Caco-2 (cell line): ENCODE measurements around the gene RPS14. TPM values are rescaled to one million over a fixed set of nuclear protein-coding genes. Genes with fewer than 3 reads are reported as not detected.

Experiments used
- BruUV-seq: library from RNA; stranded (reverse); fragments of 400-500 nt; replicated peaks from 2 replicates; lab custom pipeline; 2021; lab: Mats Ljungman, UMichigan
- CTCF ChIA-PET: fragments of 300-600 bp; sonication (Branson Sonifier 250); formaldehyde crosslinking; loops from one replicate; lab custom pipeline; 2022; ENCODE audit warnings: antibody characterized with exemption; lab: Charles Lee
- POLR2A ChIA-PET: fragments of 300-600 bp; sonication (Branson Sonifier 250); formaldehyde crosslinking; loops from one replicate; lab custom pipeline; 2022; ENCODE audit warnings: antibody characterized with exemption; lab: Charles Lee
- DNase-seq, 2 experiments: peaks; one replicate each; pipeline versions ENCODE4 v3.0.0 to v3.0.0-alpha.2; 2020 to 2022
- H3K27me3 ChIP-seq: replicated peaks from 2 replicates; pipeline ENCODE4 v1.6.0; 2011; ENCODE audit warnings: low read length; ENCODE audit not compliant: control insufficient read depth, insufficient read depth
- H3K36me3 ChIP-seq: 2 replicates; pipeline ENCODE4 v1.5.1; 2011; ENCODE audit warnings: low read length; ENCODE audit not compliant: control insufficient read depth, insufficient read depth
- H3K4me1 ChIP-seq: fragments of 250-450 bp; sonication (Bioruptor Pico); 2 replicates; pipeline ENCODE4 v1.5.1; 2020; ENCODE audit warnings: mild to moderate bottlenecking
- H3K4me3 ChIP-seq: 2 replicates; pipeline ENCODE4 v1.5.1; 2011; ENCODE audit warnings: low read depth, mild to moderate bottlenecking, control low read depth, low read length
- H3K9me3 ChIP-seq: fragments of 250-450 bp; sonication (Bioruptor Pico); 2 replicates; pipeline ENCODE4 v1.5.1; 2020; ENCODE audit warnings: mild to moderate bottlenecking, moderate library complexity
- H3K27ac Mint-ChIP-seq: one replicate; pipeline ENCODE4 v1.8.0; 2022; ENCODE audit warnings: mixed read lengths; ENCODE audit not compliant: unreplicated experiment
- H3K27me3 Mint-ChIP-seq: one replicate; pipeline ENCODE4 v1.8.0; 2022; ENCODE audit warnings: mixed read lengths; ENCODE audit not compliant: insufficient read depth, unreplicated experiment
- H3K36me3 Mint-ChIP-seq: one replicate; pipeline ENCODE4 v1.8.0; 2022; ENCODE audit warnings: mild to moderate bottlenecking, mixed read lengths; ENCODE audit not compliant: insufficient read depth, unreplicated experiment
- H3K4me1 Mint-ChIP-seq: one replicate; pipeline ENCODE4 v1.8.0; 2022; ENCODE audit warnings: low read depth, mixed read lengths; ENCODE audit not compliant: unreplicated experiment
- H3K4me3 Mint-ChIP-seq: one replicate; pipeline ENCODE4 v1.8.0; 2022; ENCODE audit warnings: mild to moderate bottlenecking, moderate library complexity, mixed read lengths; ENCODE audit not compliant: unreplicated experiment
- H3K9me3 Mint-ChIP-seq: one replicate; pipeline ENCODE4 v1.8.0; 2022; ENCODE audit warnings: mixed read lengths; ENCODE audit not compliant: unreplicated experiment
- CTCF ChIP-seq, 2 experiments: fragments of 200-600 bp in 1 of 2; IDR thresholded peaks; 1 replicate in 1 of 2; 2 replicates in 1 of 2; pipeline versions ENCODE4 v1.5.1 to v1.8.0; 2011 to 2022; ENCODE audit warnings: antibody characterized with exemption in 1 of 2, control low read depth in 1 of 2, inconsistent platforms in 1 of 2, low read depth in 1 of 2, low read length in 1 of 2, mild to moderate bottlenecking in 1 of 2, moderate library complexity in 1 of 2; ENCODE audit not compliant: insufficient read depth in 1 of 2, severe bottlenecking in 1 of 2, unreplicated experiment in 1 of 2
- intact Hi-C: fragments of 100-400 bp; cut with micrococcal nuclease; formaldehyde crosslinking; loops from one replicate; pipeline ENCODE4 v1.10.0; 2022; ENCODE audit not compliant: unreplicated experiment
- total RNA-seq: library from RNA; stranded (reverse); gene quantifications from 2 replicates; pipeline ENCODE4 v1.2.3, GENCODE V29; 2022

Gene RPS14
- total RNA-seq, 1 experiment from 2014 or later: 2,300 TPM

GRCh38 chr5:150413176-150413901 lies 36.2 kb downstream of the RPS14 start:
- no peaks in the 10 kb centered on the region for H3K9me3 ChIP-seq
- H3K36me3 ChIP-seq: no peaks in the 10 kb centered on the region
- Mint-ChIP-seq H3K4me1 (peaks cover 7% of the 10 kb centered on the region), H3K27me3 (no peaks in the 10 kb centered on the region), H3K36me3 (peaks cover 6% of the 10 kb centered on the region), H3K4me3 (peak overlapping the region; percentile 72), H3K9me3 (no peaks in the 10 kb centered on the region), H3K27ac (peak overlapping the region; percentile 76)
- BruUV-seq: no TSS peak
- H3K27me3 ChIP-seq: no peaks in the 10 kb centered on the region
- TF ChIP-seq CTCF (IDR thresholded peaks at IDR 0.05; ENCODE audit: insufficient read depth in 1 of 2, low read depth in 1 of 2, low read length in 1 of 2, severe bottlenecking in 1 of 2, unreplicated experiment in 1 of 2): no peak
- H3K4me3 ChIP-seq: no peak overlapping the region; the same call in 1 of the 2 replicates
- H3K4me1 ChIP-seq: peaks cover 6% of the 10 kb centered on the region
- intact Hi-C loops: loop anchor here (2.0 kb wide), 1 partner anchor 15 kb away; no protein-coding TSS in a partner anchor
- ChIA-PET POLR2A (interaction anchor here (1.0 kb wide), 2 partner anchors 15 to 36 kb away, joined by 4 read pairs; partner anchors contain the start of gene RPS14), CTCF (no interaction called here)
- DNase-seq: no peak

- POLR2A ChIA-PET: interaction anchor here (0.6 to 1.0 kb wide), 4 partner anchors 16 to 426 kb away, joined by 3 to 5 read pairs (median 4); partner anchors contain the start of gene RPS14
- peak; percentile 73 to 86 for DNase-seq
- no peaks in the 10 kb centered on the region for H3K27me3 Mint-ChIP-seq
- Histone ChIP-seq H3K4me1 (peaks cover 6% of the 10 kb centered on the region), H3K4me3 (peak within 1 kb of the TSS; percentile 9), H3K9me3 (no peaks in the 10 kb centered on the region), H3K27me3 (no peaks in the 10 kb centered on the region), H3K36me3 (no peaks in the 10 kb centered on the region)
- peaks cover 6% of the 10 kb centered on the region for H3K36me3 Mint-ChIP-seq
- intact Hi-C loops: loop anchor here (2.0 kb wide), 1 partner anchor 16 kb away; no protein-coding TSS in a partner anchor
- BruUV-seq: TSS peak; percentile 80
- peaks cover 7% of the 10 kb centered on the region for H3K4me1 Mint-ChIP-seq
- H3K27ac Mint-ChIP-seq: peak within 1 kb of the TSS; percentile 76
- peak within 1 kb of the TSS; percentile 72 for H3K4me3 Mint-ChIP-seq
- no peak for TF ChIP-seq CTCF (IDR thresholded peaks at IDR 0.05; ENCODE audit: insufficient read depth in 1 of 2, low read depth in 1 of 2, low read length in 1 of 2, severe bottlenecking in 1 of 2, unreplicated experiment in 1 of 2)
- CTCF ChIA-PET: no interaction called here
- H3K9me3 Mint-ChIP-seq: no peaks in the 10 kb centered on the region
Measured at GRCh38 chr5:150412319-150413175, 37.0 kb downstream of the RPS14 start, which contains the start of gene CD74. TSS of gene CD74 (minus strand) at chr5:150412910. CDS start at chr5:150412749, 161 bp downstream.
